Keratinocyte (primary cell): Measurements from ENCODE around the gene STRN3. TPM values are rescaled to one million over a fixed set of nuclear protein-coding genes. Genes with fewer than 3 reads are reported as not detected.

Source experiments
- DNase-seq: peaks from one replicate; pipeline ENCODE4 v3.0.0-alpha.2; 2011; ENCODE audit warnings: low read depth, missing footprints, low spot score
- FAIRE-seq: peaks from 2 replicates; lab custom pipeline; 2011; peaks lifted over from hg19 to GRCh38; lab: Jason Lieb, UNC
- H2AFZ ChIP-seq: 2 replicates; pipeline ENCODE4 v1.6.0; 2012; ENCODE audit warnings: low read length, control low read depth, inconsistent platforms; ENCODE audit not compliant: control insufficient read depth
- H3K27ac ChIP-seq: 2 replicates; pipeline ENCODE4 v1.5.1; 2011; ENCODE audit warnings: low read length; ENCODE audit not compliant: control insufficient read depth, insufficient read depth
- H3K27me3 ChIP-seq: 3 replicates; pipeline ENCODE4 v1.6.0; 2011; ENCODE audit warnings: low read length; ENCODE audit not compliant: control insufficient read depth, insufficient read depth; ENCODE audit errors: extremely low read depth
- H3K36me3 ChIP-seq, 2 experiments: 2 replicates in 1 of 2; 3 replicates in 1 of 2; pipeline ENCODE4 v1.5.1; 2011; ENCODE audit warnings: low read length in 2 of 2, mild to moderate bottlenecking in 1 of 2; ENCODE audit not compliant: control insufficient read depth in 2 of 2, insufficient read depth in 2 of 2; ENCODE audit errors: extremely low read depth in 1 of 2
- H3K4me1 ChIP-seq: 3 replicates; pipeline ENCODE4 v1.5.1; 2011; ENCODE audit warnings: low read length; ENCODE audit not compliant: control insufficient read depth, insufficient read depth; ENCODE audit errors: extremely low read depth
- H3K4me2 ChIP-seq: 3 replicates; pipeline ENCODE4 v1.6.0; 2011; ENCODE audit warnings: low read depth, low read length; ENCODE audit not compliant: control insufficient read depth, insufficient read depth; ENCODE audit errors: extremely low read depth
- H3K4me3 ChIP-seq, 3 experiments: fragments of 200-600 bp in 1 of 3; sonication (generic) in 1 of 3; 2 replicates in 2 of 3; 3 replicates in 1 of 3; pipeline ENCODE4 v1.5.1; 2011 to 2016; ENCODE audit warnings: low read length in 3 of 3, mild to moderate bottlenecking in 3 of 3, control low read depth in 2 of 3, inconsistent platforms in 1 of 3, low read depth in 1 of 3, mixed read lengths in 1 of 3, mixed run types in 1 of 3, moderate library complexity in 1 of 3; ENCODE audit not compliant: control insufficient read depth in 2 of 3, insufficient read depth in 2 of 3; ENCODE audit errors: extremely low read depth in 1 of 3
- H3K79me2 ChIP-seq: 2 replicates; pipeline ENCODE4 v1.6.0; 2012; ENCODE audit warnings: low read length; ENCODE audit not compliant: control insufficient read depth, insufficient read depth
- H3K9ac ChIP-seq: 3 replicates; pipeline ENCODE4 v1.6.0; 2011; ENCODE audit warnings: low read length; ENCODE audit not compliant: control insufficient read depth, insufficient read depth; ENCODE audit errors: extremely low read depth
- H3K9me1 ChIP-seq: 3 replicates; pipeline ENCODE4 v1.6.0; 2011; ENCODE audit warnings: low read length; ENCODE audit not compliant: control insufficient read depth, insufficient read depth; ENCODE audit errors: extremely low read depth
- H3K9me3 ChIP-seq: 2 replicates; pipeline ENCODE4 v1.5.1; 2012; ENCODE audit warnings: low read depth, low read length; ENCODE audit not compliant: control insufficient read depth
- H4K20me1 ChIP-seq: 3 replicates; pipeline ENCODE4 v1.6.0; 2011; ENCODE audit warnings: low read length; ENCODE audit not compliant: control insufficient read depth, insufficient read depth; ENCODE audit errors: extremely low read depth
- CTCF ChIP-seq, 3 experiments: IDR thresholded peaks in 1 of 3; conservative IDR thresholded peaks in 1 of 3; optimal IDR thresholded peaks in 1 of 3; 2 replicates in 2 of 3; 3 replicates in 1 of 3; pipeline versions ENCODE3 to v1.5.1; 2011; ENCODE audit warnings: low read length in 3 of 3, mild to moderate bottlenecking in 3 of 3, moderate library complexity in 2 of 3, control low read depth in 1 of 3, inconsistent platforms in 1 of 3; ENCODE audit not compliant: insufficient read depth in 2 of 3; ENCODE audit errors: extremely low read depth in 1 of 3
- EZH2 ChIP-seq: IDR thresholded peaks from one replicate; pipeline ENCODE4 v1.6.1; 2012; ENCODE audit warnings: inconsistent platforms, mild to moderate bottlenecking, low read length, moderate library complexity
- dilution Hi-C: fragments of 300-500 bp; cut with MboI; formaldehyde crosslinking; loops from one replicate; pipeline ENCODE4 v1.7.0; 2020; ENCODE audit warnings: low sequenced_read_pairs; ENCODE audit not compliant: extremely low pct_ligation_motif_present
- polyA plus RNA-seq, 5 experiments: library from polyadenylated mRNA; depleted of rRNA in 3 of 5; stranded (reverse) in 3 of 5; stranded (forward) in 1 of 5; unstranded in 1 of 5; fragments of >200 nt; gene quantifications; 1 replicate in 1 of 5; 2 replicates in 3 of 5; 3 replicates in 1 of 5; pipeline versions ENCODE4 v1.2.1 to v1.2.3, GENCODE V29; 2011 to 2012; ENCODE audit warnings: missing spikeins in 2 of 5, low read depth in 1 of 5, low replicate concordance in 1 of 5

STRN3 gene
- polyA plus RNA-seq, 1 donor (not counting 4 experiments of a cell fraction or from before 2014, with no cell fraction given): 38.1 TPM

- Histone ChIP-seq H2AFZ (no peak overlapping the region), H3K9me3 (no peaks in the 10 kb centered on the region), H3K9ac (peak overlapping the region; percentile 87), H4K20me1 (peaks cover 6% of the 10 kb centered on the region), H3K4me2 (peak overlapping the region; percentile 88), H3K27ac (peak overlapping the region; percentile 96), H3K9me1 (no peaks in the 10 kb centered on the region), H3K36me3 (peaks cover 3 to 14% of the 10 kb centered on the region in 2 experiments), H3K27me3 (no peaks in the 10 kb centered on the region), H3K4me1 (no peaks in the 10 kb centered on the region), H3K79me2 (peaks cover 67% of the 10 kb centered on the region), H3K4me3 (peak overlapping the region; percentile 91 to 96 (median 91))
- dilution Hi-C loops: no loop called here
- TF ChIP-seq CTCF (optimal IDR thresholded peaks at IDR 0.05 in 1 of 3, IDR thresholded peaks at IDR 0.05 in 1 of 3, conservative IDR thresholded peaks at IDR 0.05 in 1 of 3; ENCODE audit: extremely low read depth in 1 of 3, insufficient read depth in 2 of 3, low read length in 3 of 3) (no peak), EZH2 (no peak)
- DNase-seq: no peak
- no peak for FAIRE-seq
Observed at GRCh38 chr14:31024577-31025366, 1.4 kb downstream of the STRN3 start.

- no peak overlapping the region for H2AFZ ChIP-seq
- H3K9me1 ChIP-seq: no peaks in the 10 kb centered on the region
- peak overlapping the region; percentile 11 for H3K9ac ChIP-seq
- H3K36me3 ChIP-seq: peaks cover 3 to 14% of the 10 kb centered on the region in 2 experiments
- H3K27me3 ChIP-seq: no peaks in the 10 kb centered on the region
- no peak overlapping the region for H3K27ac ChIP-seq
- peak overlapping the region; percentile 91 to 96 (median 91) for H3K4me3 ChIP-seq
- H4K20me1 ChIP-seq: peaks cover 6% of the 10 kb centered on the region
- no peak for DNase-seq
- peaks cover 72% of the 10 kb centered on the region for H3K79me2 ChIP-seq
- H3K4me2 ChIP-seq: peak overlapping the region; percentile 88
- no peaks in the 10 kb centered on the region for H3K9me3 ChIP-seq
- TF ChIP-seq EZH2: no peak
- TF ChIP-seq CTCF (optimal IDR thresholded peaks at IDR 0.05 in 1 of 3, IDR thresholded peaks at IDR 0.05 in 1 of 3, conservative IDR thresholded peaks at IDR 0.05 in 1 of 3; ENCODE audit: extremely low read depth in 1 of 3, insufficient read depth in 2 of 3, low read length in 3 of 3): no peak
- dilution Hi-C loops: no loop called here
- FAIRE-seq: no peak
- no peaks in the 10 kb centered on the region for H3K4me1 ChIP-seq
Observed at GRCh38 chr14:31024010-31024480, 2.1 kb downstream of the STRN3 start.
